Measurements from ENCODE around the gene LRMDA. TPM values are rescaled to one million over a fixed set of nuclear protein-coding genes. Genes with fewer than 3 reads are reported as not detected.

The LRMDA gene
- total and polyA plus RNA-seq, 2 of the 13 experiments (the other 11 are each of a cell fraction or from before 2014, with no cell fraction given) = 13.4 to 22.0 TPM

- peak in 1 of 2 experiments; percentile 34; a peak in 1 of 4 replicates for TF ChIP-seq KLF16 (CRISPR knock-in tag; IDR thresholded peaks at IDR 0.05)
- no peak for TF ChIP-seq HMGA1 (CRISPR knock-in tag; conservative IDR thresholded peaks at IDR 0.05)
- TF ChIP-seq ELF3 (CRISPR knock-in tag; IDR thresholded peaks at IDR 0.05) = peak; percentile 64
- no peak for TF ChIP-seq ZBTB33 (CRISPR knock-in tag; IDR thresholded peaks at IDR 0.05)
- TF ChIP-seq LRRFIP1 (CRISPR knock-in tag; conservative IDR thresholded peaks at IDR 0.05) = no peak
- TF ChIP-seq, protein P1, sequence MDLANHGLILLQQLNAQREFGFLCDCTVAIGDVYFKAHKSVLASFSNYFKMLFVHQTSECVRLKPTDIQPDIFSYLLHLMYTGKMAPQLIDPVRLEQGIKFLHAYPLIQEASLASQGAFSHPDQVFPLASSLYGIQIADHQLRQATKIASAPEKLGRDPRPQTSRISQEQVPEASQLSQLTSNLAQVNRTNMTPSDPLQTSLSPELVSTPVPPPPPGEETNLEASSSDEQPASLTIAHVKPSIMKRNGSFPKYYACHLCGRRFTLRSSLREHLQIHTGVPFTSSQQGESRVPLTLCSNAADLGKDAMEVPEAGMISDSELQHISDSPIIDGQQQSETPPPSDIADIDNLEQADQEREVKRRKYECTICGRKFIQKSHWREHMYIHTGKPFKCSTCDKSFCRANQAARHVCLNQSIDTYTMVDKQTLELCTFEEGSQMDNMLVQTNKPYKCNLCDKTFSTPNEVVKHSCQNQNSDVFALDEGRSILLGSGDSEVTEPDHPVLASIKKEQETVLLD (CRISPR knock-in tag; IDR thresholded peaks at IDR 0.05; ENCODE audit: low read depth) = peak; percentile 86; the same call in 1 of the 2 replicates
- no peak for TF ChIP-seq NAIF1 (CRISPR knock-in tag; IDR thresholded peaks at IDR 0.05; ENCODE audit: borderline replicate concordance)
- peak; percentile 60 for TF ChIP-seq MED8 (CRISPR knock-in tag; IDR thresholded peaks at IDR 0.05; ENCODE audit: insufficient replicate concordance)
- TF ChIP-seq, protein P2, sequence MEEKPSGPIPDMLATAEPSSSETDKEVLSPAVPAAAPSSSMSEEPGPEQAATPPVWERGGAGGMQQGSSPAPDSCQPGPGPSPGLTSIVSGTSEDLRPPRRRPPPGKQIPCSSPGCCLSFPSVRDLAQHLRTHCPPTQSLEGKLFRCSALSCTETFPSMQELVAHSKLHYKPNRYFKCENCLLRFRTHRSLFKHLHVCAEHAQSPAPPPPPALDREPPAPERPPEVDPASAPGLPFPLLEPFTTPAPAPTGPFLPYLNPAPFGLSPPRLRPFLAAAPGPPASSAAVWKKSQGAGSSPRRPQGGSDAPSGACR (CRISPR knock-in tag; IDR thresholded peaks at IDR 0.05) = no peak
- 0 out of 2 replicates have a peak, but pooled peaks have one; percentile 40 for TF ChIP-seq ZBTB44 (CRISPR knock-in tag; IDR thresholded peaks at IDR 0.05)
- TF ChIP-seq ZNF484 (CRISPR knock-in tag; IDR thresholded peaks at IDR 0.05; ENCODE audit: borderline replicate concordance, low read depth) = no peak
- TF ChIP-seq ZNF546 (CRISPR knock-in tag; conservative IDR thresholded peaks at IDR 0.05) = no peak
- no peak for TF ChIP-seq LCORL (IDR thresholded peaks at IDR 0.05)
- peak; percentile 82 for TF ChIP-seq LCORL (CRISPR knock-in tag; IDR thresholded peaks at IDR 0.05)
- TF ChIP-seq, protein P3, sequence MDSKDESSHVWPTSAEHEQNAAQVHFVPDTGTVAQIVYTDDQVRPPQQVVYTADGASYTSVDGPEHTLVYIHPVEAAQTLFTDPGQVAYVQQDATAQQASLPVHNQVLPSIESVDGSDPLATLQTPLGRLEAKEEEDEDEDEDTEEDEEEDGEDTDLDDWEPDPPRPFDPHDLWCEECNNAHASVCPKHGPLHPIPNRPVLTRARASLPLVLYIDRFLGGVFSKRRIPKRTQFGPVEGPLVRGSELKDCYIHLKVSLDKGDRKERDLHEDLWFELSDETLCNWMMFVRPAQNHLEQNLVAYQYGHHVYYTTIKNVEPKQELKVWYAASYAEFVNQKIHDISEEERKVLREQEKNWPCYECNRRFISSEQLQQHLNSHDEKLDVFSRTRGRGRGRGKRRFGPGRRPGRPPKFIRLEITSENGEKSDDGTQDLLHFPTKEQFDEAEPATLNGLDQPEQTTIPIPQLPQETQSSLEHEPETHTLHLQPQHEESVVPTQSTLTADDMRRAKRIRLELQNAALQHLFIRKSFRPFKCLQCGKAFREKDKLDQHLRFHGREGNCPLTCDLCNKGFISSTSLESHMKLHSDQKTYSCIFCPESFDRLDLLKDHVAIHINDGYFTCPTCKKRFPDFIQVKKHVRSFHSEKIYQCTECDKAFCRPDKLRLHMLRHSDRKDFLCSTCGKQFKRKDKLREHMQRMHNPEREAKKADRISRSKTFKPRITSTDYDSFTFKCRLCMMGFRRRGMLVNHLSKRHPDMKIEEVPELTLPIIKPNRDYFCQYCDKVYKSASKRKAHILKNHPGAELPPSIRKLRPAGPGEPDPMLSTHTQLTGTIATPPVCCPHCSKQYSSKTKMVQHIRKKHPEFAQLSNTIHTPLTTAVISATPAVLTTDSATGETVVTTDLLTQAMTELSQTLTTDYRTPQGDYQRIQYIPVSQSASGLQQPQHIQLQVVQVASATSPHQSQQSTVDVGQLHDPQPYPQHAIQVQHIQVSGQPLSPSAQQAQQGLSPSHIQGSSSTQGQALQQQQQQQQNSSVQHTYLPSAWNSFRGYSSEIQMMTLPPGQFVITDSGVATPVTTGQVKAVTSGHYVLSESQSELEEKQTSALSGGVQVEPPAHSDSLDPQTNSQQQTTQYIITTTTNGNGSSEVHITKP (CRISPR knock-in tag; IDR thresholded peaks at IDR 0.05; ENCODE audit: low read depth) = no peak
These were observed at the start of gene LRMDA (continued) for GRCh38 chr10:75431180-75432111.

All from HepG2 (cell line).